Stimulated activated naive CD8-positive, alpha-beta T cell treated with anti-CD3 and anti-CD28 coated beads, Interleukin-15, Interleukin-2, amounts not matched to agents 100 ng/mL and 50 ng/mL, for 24 hours (primary cell): ENCODE results near the gene MLN.

Experiments used
- H3K27ac Mint-ChIP-seq: one replicate; pipeline ENCODE4 v1.8.0; 2021; ENCODE audit warnings: mild to moderate bottlenecking, mixed read lengths
- H3K27me3 Mint-ChIP-seq: one replicate; pipeline ENCODE4 v1.8.0; 2021; ENCODE audit warnings: mixed read lengths
- H3K36me3 Mint-ChIP-seq: one replicate; pipeline ENCODE4 v1.8.0; 2021; ENCODE audit warnings: low read depth, mixed read lengths
- H3K4me1 Mint-ChIP-seq: one replicate; pipeline ENCODE4 v1.8.0; 2021; ENCODE audit warnings: low read depth, mixed read lengths
- H3K4me3 Mint-ChIP-seq: one replicate; pipeline ENCODE4 v1.8.0; 2021; ENCODE audit warnings: mild to moderate bottlenecking, mixed read lengths
- H3K9me3 Mint-ChIP-seq: one replicate; pipeline ENCODE4 v1.8.0; 2021; ENCODE audit warnings: mixed read lengths

Gene MLN, protein sequence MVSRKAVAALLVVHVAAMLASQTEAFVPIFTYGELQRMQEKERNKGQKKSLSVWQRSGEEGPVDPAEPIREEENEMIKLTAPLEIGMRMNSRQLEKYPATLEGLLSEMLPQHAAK

DNA sequence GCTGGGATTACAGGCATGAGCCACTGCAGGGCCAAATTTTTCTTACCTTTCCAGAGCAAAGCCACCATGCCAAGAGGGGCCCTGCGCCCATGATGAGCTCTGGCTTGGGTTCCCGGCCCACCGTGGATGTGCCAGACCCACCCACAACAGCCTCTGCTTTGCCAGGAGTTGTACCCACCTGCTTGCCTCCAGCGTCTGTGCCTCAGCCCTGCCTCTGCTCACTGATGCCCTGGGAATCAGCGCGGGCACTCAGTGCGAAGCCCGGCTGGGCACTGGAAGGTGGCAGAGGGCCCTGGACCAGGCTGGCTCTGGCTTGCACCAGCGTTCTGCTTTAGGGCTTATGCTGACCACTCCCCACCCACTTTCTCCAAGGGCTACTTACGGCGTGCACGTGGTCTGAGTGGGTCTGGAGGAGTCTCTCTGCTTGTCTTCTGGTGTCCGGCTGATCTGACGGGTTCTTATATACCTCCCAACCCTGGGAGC lies at the start of gene MLN:
Gene MLN (minus strand): TSS at position 433 of the 483 bp plus-strand sequence. CDS start 2,840 bp downstream, outside the sequence.
- H3K27ac Mint-ChIP-seq, result no peak within 1 kb of the TSS
- no peak within 1 kb of the TSS for H3K4me3 Mint-ChIP-seq
- peaks cover 27% of the 10 kb centered on the region for H3K27me3 Mint-ChIP-seq
- H3K36me3 Mint-ChIP-seq, result no peaks in the 10 kb centered on the region
- H3K4me1 Mint-ChIP-seq, result peaks cover 16% of the 10 kb centered on the region
- no peaks in the 10 kb centered on the region for H3K9me3 Mint-ChIP-seq

DNA sequence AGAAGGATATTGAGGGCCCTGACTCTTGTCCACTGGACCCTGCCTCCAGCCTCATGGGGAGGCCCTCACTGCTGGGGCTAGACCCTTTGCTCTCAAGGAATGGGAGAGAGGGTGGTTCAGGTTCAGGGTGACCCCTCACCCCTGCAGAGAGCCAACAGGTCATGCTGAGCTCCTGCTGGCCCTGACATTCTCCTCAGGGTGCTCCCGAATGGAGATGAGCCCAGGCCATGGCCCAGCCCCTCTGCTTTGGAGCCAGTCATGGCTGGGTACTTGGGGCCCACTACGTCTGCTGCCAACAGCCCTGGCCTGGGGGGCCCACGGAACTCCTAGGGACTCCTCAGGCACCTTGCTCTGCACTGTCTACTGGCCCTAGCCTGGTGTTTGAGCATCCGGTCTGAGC lies 49.2 kb upstream of the MLN start:
- Mint-ChIP-seq H3K36me3 (no peaks in the 10 kb centered on the region), H3K9me3 (no peaks in the 10 kb centered on the region), H3K27ac (no peak overlapping the region), H3K4me1 (peaks cover 29% of the 10 kb centered on the region), H3K27me3 (peaks cover 31% of the 10 kb centered on the region), H3K4me3 (no peak overlapping the region)

DNA sequence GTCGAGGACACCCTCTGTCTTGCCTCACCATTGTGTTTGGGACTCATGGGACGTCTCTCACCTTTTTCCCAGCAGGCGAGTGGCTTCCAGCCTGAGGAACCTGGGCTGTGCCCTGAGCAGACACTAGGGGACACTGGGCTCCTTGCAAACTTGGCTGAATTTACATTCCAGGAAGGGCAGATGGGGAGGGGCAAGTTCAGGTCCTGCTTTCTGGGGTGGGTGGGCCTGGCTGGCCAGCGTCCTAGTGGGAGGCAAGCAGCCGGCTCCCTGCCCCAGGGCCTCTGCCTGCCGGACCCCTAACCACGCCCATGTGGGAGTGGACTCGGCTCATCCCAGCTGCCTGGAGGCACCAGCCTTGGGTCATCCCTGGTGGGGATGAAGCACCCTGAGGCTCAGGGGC lies 48.2 kb upstream of the MLN start:
- H3K4me3 Mint-ChIP-seq, result no peak overlapping the region

DNA sequence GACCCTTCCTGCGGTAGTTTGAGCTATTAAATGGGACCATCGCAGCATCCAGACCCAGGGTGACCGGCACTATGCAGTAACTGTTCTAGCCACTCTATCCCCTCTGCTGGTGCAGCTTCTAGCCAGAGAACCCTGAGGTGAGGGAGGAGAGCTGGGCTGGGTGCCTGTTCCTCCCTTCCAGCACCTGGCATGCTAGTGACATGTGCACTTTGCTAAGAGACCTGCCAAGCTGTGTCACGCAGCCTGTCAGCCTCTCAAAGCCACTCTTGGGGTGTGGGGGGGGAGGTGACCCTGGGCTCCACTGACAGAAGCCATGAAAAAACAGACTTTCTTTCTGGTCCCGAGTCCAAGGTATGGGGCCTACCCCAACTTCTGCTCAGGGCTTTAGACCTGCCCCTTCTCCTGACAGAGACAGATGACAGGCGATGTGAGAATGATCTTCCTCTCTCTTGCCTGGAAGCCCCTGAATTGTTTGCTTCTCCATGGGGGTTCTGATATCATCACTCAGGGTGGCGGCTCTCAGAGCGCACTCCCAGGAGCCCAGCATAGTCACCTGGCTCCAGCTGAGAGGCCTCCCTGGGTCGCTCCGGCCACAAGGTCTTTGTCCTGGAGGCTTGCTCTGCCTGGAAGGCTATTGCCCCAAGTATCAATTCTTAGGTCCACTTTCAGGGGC lies 47.2 kb upstream of the MLN start:
- Mint-ChIP-seq H3K4me1 (peaks cover 9% of the 10 kb centered on the region), H3K27ac (no peak overlapping the region), H3K9me3 (no peaks in the 10 kb centered on the region), H3K27me3 (peaks cover 29% of the 10 kb centered on the region), H3K36me3 (no peaks in the 10 kb centered on the region), H3K4me3 (no peak overlapping the region)

More for the DNA sequence above, 48.2 kb upstream of the MLN start:
- Mint-ChIP-seq H3K36me3 (no peaks in the 10 kb centered on the region), H3K4me1 (peaks cover 18% of the 10 kb centered on the region), H3K27me3 (peaks cover 23% of the 10 kb centered on the region), H3K27ac (no peak overlapping the region), H3K9me3 (no peaks in the 10 kb centered on the region)

DNA sequence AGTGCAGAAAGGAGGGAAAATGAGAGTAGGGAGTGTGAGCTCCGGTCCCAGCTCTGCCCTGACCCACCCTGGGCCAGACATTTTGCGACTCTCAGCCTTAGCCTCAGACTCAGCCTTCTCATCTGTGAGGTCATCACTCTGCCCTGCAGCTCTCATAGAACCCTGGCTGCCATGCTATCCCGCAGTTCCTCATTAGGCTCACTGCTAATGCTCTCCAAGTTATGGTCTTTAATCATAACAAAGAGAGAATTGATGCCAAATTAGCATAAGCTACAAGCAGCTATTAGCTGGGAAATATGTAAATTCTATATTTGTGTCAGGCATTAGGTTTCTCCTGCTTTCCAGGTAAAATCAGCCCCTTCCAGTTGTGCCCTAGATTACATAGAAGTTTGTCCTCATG lies 46.5 kb upstream of the MLN start:
- peaks cover 34% of the 10 kb centered on the region for H3K27me3 Mint-ChIP-seq
- no peaks in the 10 kb centered on the region for H3K9me3 Mint-ChIP-seq
- H3K4me3 Mint-ChIP-seq, result no peak overlapping the region
- peaks cover 2% of the 10 kb centered on the region for H3K4me1 Mint-ChIP-seq
- H3K36me3 Mint-ChIP-seq, result no peaks in the 10 kb centered on the region
- H3K27ac Mint-ChIP-seq, result no peak overlapping the region

DNA sequence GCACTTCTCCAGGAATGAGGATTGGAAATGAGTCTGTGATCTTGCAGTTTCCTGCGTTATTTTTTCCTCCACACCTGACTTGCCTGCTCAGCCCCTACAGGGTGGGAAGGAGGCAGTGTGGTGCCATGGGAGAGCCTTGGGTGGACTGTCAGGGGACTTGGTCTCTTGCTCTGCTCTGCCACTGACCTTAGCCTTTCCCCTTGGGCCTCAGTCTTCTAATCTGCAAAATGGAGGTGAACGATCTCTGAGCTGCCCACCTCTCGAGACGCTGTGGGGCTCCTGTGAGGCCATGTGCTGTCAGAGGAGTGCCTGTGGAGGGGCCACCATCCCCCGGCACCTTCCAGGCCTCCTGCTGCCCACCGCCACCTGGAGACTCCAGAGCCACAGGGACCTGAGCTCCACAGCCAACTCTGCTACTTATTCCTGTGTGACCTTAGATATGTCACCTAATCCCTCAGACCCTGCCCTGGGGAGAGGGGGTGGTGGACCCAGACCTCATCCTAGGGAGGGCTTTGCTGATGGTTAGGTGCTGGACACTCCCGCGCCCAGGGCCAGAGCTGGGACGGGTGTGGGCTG lies 45.8 kb upstream of the MLN start:
- Mint-ChIP-seq H3K27me3 (peaks cover 30% of the 10 kb centered on the region), H3K4me1 (no peaks in the 10 kb centered on the region), H3K27ac (no peak overlapping the region)

DNA sequence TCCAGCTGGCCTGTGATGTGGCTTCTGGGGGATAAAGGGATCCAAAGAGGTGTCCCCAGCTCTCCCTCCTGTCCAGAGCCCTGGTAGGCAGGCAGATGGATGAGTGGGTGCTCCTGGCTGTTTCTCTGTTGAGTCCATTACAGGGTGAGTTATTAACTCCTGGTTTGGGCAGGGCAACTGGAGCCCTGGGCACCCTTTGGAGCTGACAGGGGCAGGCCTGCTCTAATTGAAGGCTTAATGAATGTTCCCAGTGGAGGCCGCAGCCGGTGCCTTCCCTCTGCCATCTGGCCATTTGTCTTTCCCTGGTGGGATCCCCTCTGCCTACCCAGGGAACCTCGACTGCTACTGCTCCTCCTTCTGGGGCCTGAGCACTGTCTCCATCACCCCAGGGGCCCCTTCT lies 44.7 kb upstream of the MLN start:
- Mint-ChIP-seq H3K36me3 (no peaks in the 10 kb centered on the region), H3K9me3 (no peaks in the 10 kb centered on the region), H3K27me3 (peaks cover 23% of the 10 kb centered on the region), H3K27ac (no peak overlapping the region), H3K4me1 (no peaks in the 10 kb centered on the region), H3K4me3 (no peak overlapping the region)

More for the DNA sequence above, 45.8 kb upstream of the MLN start:
- H3K36me3 Mint-ChIP-seq, result no peaks in the 10 kb centered on the region
- H3K9me3 Mint-ChIP-seq, result no peaks in the 10 kb centered on the region
- no peak overlapping the region for H3K4me3 Mint-ChIP-seq

DNA sequence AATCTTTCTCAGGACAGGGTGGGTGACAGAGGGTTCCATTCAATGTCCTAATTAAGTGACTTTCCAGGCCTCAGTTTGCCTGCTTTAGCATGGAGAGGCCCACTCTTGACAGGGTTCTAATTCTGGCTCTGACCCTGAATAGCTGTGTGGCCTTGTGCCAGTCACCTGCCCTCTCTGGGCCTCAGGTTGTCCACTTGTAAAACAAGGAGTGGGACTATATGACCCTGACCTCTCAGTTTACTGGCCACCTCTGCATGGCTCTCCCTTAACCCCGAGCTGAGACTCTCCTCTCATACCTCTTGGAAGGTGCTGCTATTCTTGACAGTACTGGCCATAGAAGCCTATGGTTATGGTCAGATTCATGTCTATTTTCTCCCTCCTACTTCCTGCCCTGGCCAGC lies 44.1 kb upstream of the MLN start:
- H3K27me3 Mint-ChIP-seq, result peaks cover 21% of the 10 kb centered on the region
- H3K27ac Mint-ChIP-seq, result no peak overlapping the region
- no peak overlapping the region for H3K4me3 Mint-ChIP-seq
- H3K9me3 Mint-ChIP-seq, result no peaks in the 10 kb centered on the region
- H3K4me1 Mint-ChIP-seq, result no peaks in the 10 kb centered on the region
- no peaks in the 10 kb centered on the region for H3K36me3 Mint-ChIP-seq

DNA sequence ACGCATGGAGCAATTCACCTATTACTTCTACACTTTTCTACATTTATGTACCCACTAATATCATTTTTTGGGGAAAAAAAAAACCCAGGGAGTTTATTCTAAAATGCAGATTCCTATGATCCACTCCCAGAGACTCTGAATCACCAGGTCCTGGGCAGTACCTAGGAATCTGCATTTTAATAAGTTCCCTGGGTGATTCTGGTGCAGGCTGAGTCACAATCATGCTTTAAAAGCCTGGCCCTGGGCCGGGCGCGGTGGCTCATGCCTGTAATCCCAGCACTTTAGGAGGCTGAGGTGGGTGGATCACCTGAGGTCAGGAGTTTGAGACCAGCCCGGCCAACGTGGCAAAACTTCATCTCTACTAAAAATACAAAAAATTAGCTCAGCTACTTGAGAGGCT lies 43.3 kb upstream of the MLN start:
- H3K36me3 Mint-ChIP-seq, result no peaks in the 10 kb centered on the region
- H3K9me3 Mint-ChIP-seq, result no peaks in the 10 kb centered on the region
- H3K27me3 Mint-ChIP-seq, result peaks cover 21% of the 10 kb centered on the region
- H3K4me1 Mint-ChIP-seq, result no peaks in the 10 kb centered on the region
- no peak overlapping the region for H3K27ac Mint-ChIP-seq
- H3K4me3 Mint-ChIP-seq, result no peak overlapping the region

DNA sequence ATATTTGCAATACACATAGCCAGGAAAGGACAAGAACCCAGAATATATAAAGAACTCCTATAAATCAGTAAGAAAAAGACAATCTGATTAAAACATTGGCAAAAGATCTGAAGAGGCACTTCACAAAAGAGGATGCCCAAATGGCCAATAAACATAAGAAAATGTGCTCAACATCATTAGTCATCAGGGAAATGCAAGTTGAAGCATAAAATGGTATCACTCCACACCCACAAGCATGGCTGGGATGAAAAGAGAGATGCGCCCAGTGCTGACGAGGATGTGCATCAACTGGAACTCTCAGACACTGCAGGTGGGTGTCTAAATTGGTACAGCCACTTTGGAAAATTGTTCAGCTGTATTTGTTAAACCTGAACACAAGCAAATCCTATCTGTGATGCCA lies 42.4 kb upstream of the MLN start:
- no peak overlapping the region for H3K27ac Mint-ChIP-seq
- no peak overlapping the region for H3K4me3 Mint-ChIP-seq
- no peaks in the 10 kb centered on the region for H3K4me1 Mint-ChIP-seq
- no peaks in the 10 kb centered on the region for H3K36me3 Mint-ChIP-seq
- peaks cover 21% of the 10 kb centered on the region for H3K27me3 Mint-ChIP-seq
- H3K9me3 Mint-ChIP-seq, result no peaks in the 10 kb centered on the region

DNA sequence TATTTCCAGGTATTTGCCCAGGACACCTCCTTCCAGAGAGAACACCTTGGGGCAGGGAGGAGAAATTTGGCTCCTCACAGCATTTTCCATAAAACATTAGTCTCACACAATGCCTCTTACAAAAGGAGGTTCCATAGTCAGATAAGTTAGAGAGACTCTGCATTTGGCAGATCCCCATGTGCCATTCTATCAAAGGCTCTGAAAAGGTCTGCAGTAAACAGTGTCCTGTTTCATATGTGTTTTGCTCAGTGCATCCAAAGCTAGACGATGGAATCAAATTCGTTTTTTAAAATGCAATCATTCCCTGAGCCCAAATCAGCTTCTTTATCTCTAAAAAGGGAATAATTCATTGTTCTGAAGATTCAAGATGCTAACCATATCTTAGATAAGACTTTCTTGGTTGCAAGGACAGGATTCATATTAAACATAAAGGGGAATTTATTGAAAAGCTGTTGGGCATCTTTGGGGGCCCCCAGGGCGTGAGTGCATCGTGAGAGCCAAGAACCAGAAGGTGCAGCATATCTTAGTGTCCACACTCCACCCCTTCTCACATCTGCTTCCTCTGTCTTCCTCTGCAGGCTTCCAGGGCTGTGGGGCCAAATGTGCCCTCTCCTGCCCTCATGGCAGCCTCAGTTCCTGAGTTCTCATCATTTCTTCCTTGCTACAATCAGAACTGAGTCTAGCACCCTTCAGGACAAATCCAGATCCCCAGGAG lies 41.4 kb upstream of the MLN start:
- H3K9me3 Mint-ChIP-seq, result no peaks in the 10 kb centered on the region
- peaks cover 4% of the 10 kb centered on the region for H3K4me1 Mint-ChIP-seq
- no peak overlapping the region for H3K27ac Mint-ChIP-seq
- H3K36me3 Mint-ChIP-seq, result no peaks in the 10 kb centered on the region
- H3K4me3 Mint-ChIP-seq, result no peak overlapping the region
- H3K27me3 Mint-ChIP-seq, result peaks cover 18% of the 10 kb centered on the region

DNA sequence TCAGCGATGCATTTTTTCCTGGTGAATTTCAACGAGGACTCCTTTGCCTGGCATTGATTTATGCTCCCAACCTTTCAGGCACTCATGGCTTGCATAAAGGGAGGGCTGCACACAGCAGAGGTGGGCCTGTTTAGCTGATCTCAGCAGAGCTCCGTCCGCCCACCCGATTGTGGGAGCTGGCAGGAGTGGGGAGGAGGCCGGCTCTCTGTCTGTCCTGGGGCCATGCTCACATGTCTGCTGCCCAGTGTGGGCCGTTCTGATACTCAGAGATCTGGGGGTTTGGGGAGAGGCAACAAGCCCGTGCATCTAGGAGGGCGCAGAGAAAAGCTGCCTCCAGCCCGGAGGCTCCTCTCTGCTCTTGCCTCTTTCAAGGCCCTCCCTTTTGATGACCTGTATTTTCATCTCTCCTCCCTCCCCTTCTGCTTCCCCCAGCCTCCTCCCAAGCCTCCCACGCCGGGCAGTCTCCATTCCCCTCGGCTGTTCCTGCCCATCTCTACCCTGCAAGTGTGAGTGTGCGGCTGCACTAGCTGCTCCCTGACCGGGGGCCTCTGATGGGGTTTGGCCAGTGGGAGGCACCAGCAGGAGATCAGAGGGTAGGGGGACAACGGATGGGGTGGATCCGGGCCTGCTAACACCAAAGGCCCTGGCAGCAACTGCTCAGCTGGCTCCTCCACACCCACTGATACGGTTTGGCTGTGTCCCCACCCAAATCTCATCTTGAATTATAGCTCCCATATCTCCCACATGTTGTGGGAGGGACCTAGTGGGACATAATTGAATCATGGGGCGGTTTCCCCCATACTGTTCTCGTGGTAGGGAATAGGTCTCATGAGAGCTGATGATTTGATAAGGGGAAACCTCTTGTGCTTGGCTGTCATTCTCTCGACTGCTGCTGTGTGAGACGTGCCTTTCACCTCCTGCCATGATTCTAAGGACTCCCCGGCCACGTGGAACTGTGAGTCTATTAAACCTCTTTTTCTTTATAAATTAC lies 39.6 kb upstream of the MLN start:
- Mint-ChIP-seq H3K4me3 (no peak overlapping the region), H3K27ac (no peak overlapping the region), H3K4me1 (peaks cover 15% of the 10 kb centered on the region), H3K9me3 (no peaks in the 10 kb centered on the region), H3K36me3 (no peaks in the 10 kb centered on the region), H3K27me3 (peaks cover 11% of the 10 kb centered on the region)

DNA sequence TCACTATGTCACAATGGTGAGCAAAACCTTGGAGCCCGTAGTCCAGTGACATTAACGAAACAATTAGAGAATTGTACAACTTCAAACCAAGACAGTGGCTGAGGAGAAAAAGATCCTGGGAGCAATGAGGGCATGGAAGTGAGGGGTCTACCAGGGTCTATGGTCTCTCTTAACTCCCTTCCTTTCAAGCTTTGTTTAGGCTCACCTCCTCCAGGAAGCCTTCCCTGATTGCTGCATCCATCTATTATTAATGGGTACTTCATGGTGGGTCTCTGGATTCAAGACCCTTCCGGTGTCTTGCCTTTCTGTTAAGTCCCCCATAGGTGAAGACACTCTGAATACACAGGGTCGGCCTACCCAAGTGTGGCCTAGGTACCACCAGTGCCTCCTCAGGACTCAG lies 38.1 kb upstream of the MLN start:
- no peak overlapping the region for H3K4me3 Mint-ChIP-seq
- no peaks in the 10 kb centered on the region for H3K9me3 Mint-ChIP-seq
- peaks cover 17% of the 10 kb centered on the region for H3K27me3 Mint-ChIP-seq
- H3K27ac Mint-ChIP-seq, result no peak overlapping the region
- no peaks in the 10 kb centered on the region for H3K36me3 Mint-ChIP-seq
- H3K4me1 Mint-ChIP-seq, result peaks cover 15% of the 10 kb centered on the region

DNA sequence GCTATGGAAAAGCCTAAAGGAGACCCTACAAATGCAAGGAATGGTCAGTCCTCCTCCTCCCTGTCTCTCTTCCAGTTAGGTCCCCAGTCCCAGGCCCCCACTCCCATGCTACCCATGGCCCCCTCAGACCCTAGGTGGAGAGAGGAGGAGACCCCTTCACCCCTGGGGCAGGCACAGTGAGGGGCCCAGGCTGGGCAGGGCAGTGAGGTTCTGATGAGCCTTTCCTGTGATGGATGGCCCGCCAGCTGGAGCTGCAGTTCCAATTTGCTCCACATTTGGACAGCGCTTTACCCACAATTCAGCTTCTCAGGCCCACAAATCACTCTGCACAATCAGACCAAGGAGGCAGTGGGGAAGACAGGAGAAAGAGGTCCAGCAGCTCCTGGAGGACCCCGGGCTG lies 37.3 kb upstream of the MLN start:
- Mint-ChIP-seq H3K4me3 (no peak overlapping the region), H3K36me3 (no peaks in the 10 kb centered on the region), H3K27me3 (peaks cover 13% of the 10 kb centered on the region), H3K27ac (no peak overlapping the region), H3K9me3 (no peaks in the 10 kb centered on the region), H3K4me1 (peaks cover 15% of the 10 kb centered on the region)
